Mucosa of descending colon (tissue), 3 donors: Measurements from ENCODE around the gene FDPS. TPM values are rescaled to one million over a fixed set of nuclear protein-coding genes. Genes with fewer than 3 reads are reported as not detected.

Experiments
- ATAC-seq: fragments of 200-7000 bp; cut with Tn5 transposase; one replicate; pipeline ENCODE4 v1.9.1; 2020; ENCODE audit warnings: mild to moderate bottlenecking, moderate library complexity
- DNase-seq, 3 donors: peaks; one replicate each; pipeline ENCODE4 v3.0.0-alpha.2; 2020
- H3K36me3 ChIP-seq: fragments of 200-600 bp; one replicate; pipeline ENCODE4 v1.8.0; 2021; ENCODE audit warnings: low read depth, mild to moderate bottlenecking
- H3K4me1 ChIP-seq: fragments of 200-600 bp; one replicate; pipeline ENCODE4 v1.8.0; 2021; ENCODE audit warnings: low read depth, mild to moderate bottlenecking
- H3K4me3 ChIP-seq: fragments of 200-600 bp; one replicate; pipeline ENCODE4 v1.8.0; 2021; ENCODE audit warnings: mild to moderate bottlenecking
- H3K9me3 ChIP-seq: fragments of 200-600 bp; one replicate; pipeline ENCODE4 v1.8.0; 2021; ENCODE audit warnings: mild to moderate bottlenecking
- CTCF ChIP-seq: fragments of 200-600 bp; IDR thresholded peaks from one replicate; pipeline ENCODE4 v1.8.0; 2022; ENCODE audit warnings: antibody characterized with exemption, mild to moderate bottlenecking
- intact Hi-C, 2 donors: fragments of 100-400 bp; cut with DNase I in 1 of 2; cut with micrococcal nuclease in 1 of 2; formaldehyde crosslinking; loops; one replicate each; pipeline versions ENCODE4 v1.11.0 to v1.11.1; 2022; cut with DNase I, micrococcal nuclease
- total RNA-seq, 3 donors: library from RNA; stranded (reverse); fragmentation: NEBNext Ultra II Directional in 2 of 3; extraction: Animal tissue kit (Norgen Biotek cat#: 25700) in 2 of 3; gene quantifications; one replicate each; pipeline versions ENCODE4 v1.2.1 to v1.2.4, GENCODE V29; 2021 to 2023
- donor health status: DM: no; HTN: no; CAD: no; lungs with moderate emphysema.
- donor health status: DM: no; HTN: no; CAD: no.
- donor health status: DM: no; HTN: yes; CAD: no.

FDPS gene
- total RNA-seq, 3 donors from 2014 or later = 130 to 244 (median 222) TPM

GRCh38 chr1:155266553-155266952 lies 42.1 kb upstream of the FDPS start:
- intact Hi-C loops = no loop called here
- no peaks in the 10 kb centered on the region for H3K9me3 ChIP-seq
- peaks cover 2% of the 10 kb centered on the region for H3K4me1 ChIP-seq
- ATAC-seq (no peak), DNase-seq (no peak)
- H3K36me3 ChIP-seq = peaks cover 19% of the 10 kb centered on the region
- TF ChIP-seq CTCF = no peak
- no peak overlapping the region for H3K4me3 ChIP-seq

- Histone ChIP-seq H3K36me3 (peaks cover 19% of the 10 kb centered on the region), H3K4me1 (peaks cover 8% of the 10 kb centered on the region), H3K9me3 (no peaks in the 10 kb centered on the region), H3K4me3 (no peak overlapping the region)
- DNase-seq (no peak), ATAC-seq (no peak)
- intact Hi-C loops = no loop called here
- no peak for TF ChIP-seq CTCF
These were observed 41.3 kb upstream of the FDPS start for GRCh38 chr1:155267373-155267772.

GRCh38 chr1:155268630-155269029 lies 40.0 kb upstream of the FDPS start:
- no peak for TF ChIP-seq CTCF
- DNase-seq = no peak
- Histone ChIP-seq H3K9me3 (no peaks in the 10 kb centered on the region), H3K4me1 (peaks cover 10% of the 10 kb centered on the region), H3K36me3 (peaks cover 19% of the 10 kb centered on the region), H3K4me3 (no peak overlapping the region)
- intact Hi-C loops = no loop called here
- ATAC-seq = no peak

GRCh38 chr1:155269381-155269780 lies 39.3 kb upstream of the FDPS start:
- intact Hi-C loops = no loop called here
- Histone ChIP-seq H3K9me3 (no peaks in the 10 kb centered on the region), H3K36me3 (peaks cover 19% of the 10 kb centered on the region), H3K4me3 (no peak overlapping the region), H3K4me1 (peaks cover 10% of the 10 kb centered on the region)
- ATAC-seq (no peak), DNase-seq (no peak)
- TF ChIP-seq CTCF = no peak

GRCh38 chr1:155272466-155273342 lies 36.0 kb upstream of the FDPS start:
- H3K4me1 ChIP-seq = peaks cover 15% of the 10 kb centered on the region
- peak overlapping the region; percentile 74 for H3K4me3 ChIP-seq
- peaks cover 13% of the 10 kb centered on the region for H3K36me3 ChIP-seq
- DNase-seq = no peak
- H3K9me3 ChIP-seq = no peaks in the 10 kb centered on the region
- intact Hi-C loops = loop anchor here in 1 of 2 donors (10.0 kb wide), 1 partner anchor 52 kb away; the partner anchor contains the start of gene RUSC1
- TF ChIP-seq CTCF = no peak
- peak; percentile 47 for ATAC-seq
